CD4-positive, alpha-beta T cell (primary cell): ENCODE results near the gene LCT. TPM values are rescaled to one million over a fixed set of nuclear protein-coding genes. Genes with fewer than 3 reads are reported as not detected.

Experiments used
- ATAC-seq: fragments of 200-7000 bp; cut with Tn5 transposase; one replicate; pipeline ENCODE4 v1.10.0; 2022; ENCODE audit warnings: mild to moderate bottlenecking; ENCODE audit not compliant: poor library complexity
- CTCF ChIA-PET: fragments of 350-600 bp; sonication (Branson Sonifier 250); formaldehyde crosslinking; loops from one replicate; lab custom pipeline; 2021; ENCODE audit warnings: antibody characterized with exemption, inconsistent platforms; lab: Charles Lee
- POLR2A ChIA-PET: fragments of 350-600 bp; sonication (Branson Sonifier 250); formaldehyde crosslinking; loops from one replicate; lab custom pipeline; 2021; ENCODE audit warnings: antibody characterized with exemption, inconsistent platforms; lab: Charles Lee
- DNase-seq, 14 experiments: peaks; one replicate each; pipeline ENCODE4 v3.0.0-alpha.2; 2013 to 2020; ENCODE audit warnings: mixed read lengths in 2 of 14
- H3K27ac ChIP-seq, 2 donors: one replicate each; pipeline versions ENCODE4 v1.5.1 to v1.7.0; 2013; ENCODE audit warnings: low read length in 2 of 2, low read depth in 1 of 2, mild to moderate bottlenecking in 1 of 2
- H3K27me3 ChIP-seq, 2 experiments: 1 replicate in 1 of 2; 2 replicates in 1 of 2; pipeline versions ENCODE4 v1.6.1 to v1.7.0; 2013; ENCODE audit warnings: low read length in 2 of 2, control low read depth in 1 of 2, mild to moderate bottlenecking in 1 of 2, moderate library complexity in 1 of 2; ENCODE audit not compliant: insufficient read depth in 2 of 2, control insufficient read depth in 1 of 2
- H3K36me3 ChIP-seq: one replicate; pipeline ENCODE4 v1.6.1; 2013; ENCODE audit warnings: low read length, control low read depth; ENCODE audit not compliant: insufficient read depth
- H3K4me1 ChIP-seq: one replicate; pipeline ENCODE4 v1.6.1; 2013; ENCODE audit warnings: low read length, control low read depth; ENCODE audit not compliant: insufficient read depth
- H3K4me3 ChIP-seq: one replicate; pipeline ENCODE4 v1.5.1; 2013; ENCODE audit warnings: mild to moderate bottlenecking, low read length, moderate library complexity
- H3K9me3 ChIP-seq, 2 experiments: 1 replicate in 1 of 2; 2 replicates in 1 of 2; pipeline versions ENCODE4 v1.6.1 to v1.7.0; 2013; ENCODE audit warnings: low read length in 2 of 2, mild to moderate bottlenecking in 2 of 2, control low read depth in 1 of 2, moderate library complexity in 1 of 2; ENCODE audit not compliant: control insufficient read depth in 1 of 2, insufficient read depth in 1 of 2
- H3K27ac Mint-ChIP-seq: one replicate; pipeline ENCODE4 v1.8.0; 2020; ENCODE audit warnings: mixed read lengths
- H3K27me3 Mint-ChIP-seq: one replicate; pipeline ENCODE4 v1.8.0; 2021; ENCODE audit warnings: mixed read lengths
- H3K36me3 Mint-ChIP-seq: one replicate; pipeline ENCODE4 v1.8.0; 2021; ENCODE audit warnings: low read depth, mixed read lengths
- H3K4me1 Mint-ChIP-seq: one replicate; pipeline ENCODE4 v1.8.0; 2021; ENCODE audit warnings: low read depth, mixed read lengths
- H3K4me3 Mint-ChIP-seq: one replicate; pipeline ENCODE4 v1.8.0; 2020; ENCODE audit warnings: mild to moderate bottlenecking, mixed read lengths
- H3K9me3 Mint-ChIP-seq: one replicate; pipeline ENCODE4 v1.8.0; 2020; ENCODE audit warnings: mixed read lengths
- intact Hi-C, 2 experiments: fragments of 100-400 bp; cut with DNase I in 1 of 2; cut with micrococcal nuclease in 1 of 2; formaldehyde crosslinking; loops; one replicate each; pipeline versions ENCODE4 v1.15.1 to v1.9.0; 2023 to 2025; cut with DNase I, micrococcal nuclease
- total RNA-seq, 174 experiments: library from RNA in 2 of 174; stranded (reverse) in 2 of 174; gene quantifications; one replicate each; pipeline ENCODE4 v1.2.3 and lab custom pipeline; 2021 to 2026
- TF ChIP-seq, protein P1 (sequence below): fragments of 200-600 bp; IDR thresholded peaks from one replicate; pipeline ENCODE4 v1.8.0; 2022; ENCODE audit warnings: antibody characterized with exemption, mild to moderate bottlenecking

The LCT gene
- total RNA-seq, 2 experiments from 2014 or later, result 0.06 TPM; not detected in 1

DNA sequence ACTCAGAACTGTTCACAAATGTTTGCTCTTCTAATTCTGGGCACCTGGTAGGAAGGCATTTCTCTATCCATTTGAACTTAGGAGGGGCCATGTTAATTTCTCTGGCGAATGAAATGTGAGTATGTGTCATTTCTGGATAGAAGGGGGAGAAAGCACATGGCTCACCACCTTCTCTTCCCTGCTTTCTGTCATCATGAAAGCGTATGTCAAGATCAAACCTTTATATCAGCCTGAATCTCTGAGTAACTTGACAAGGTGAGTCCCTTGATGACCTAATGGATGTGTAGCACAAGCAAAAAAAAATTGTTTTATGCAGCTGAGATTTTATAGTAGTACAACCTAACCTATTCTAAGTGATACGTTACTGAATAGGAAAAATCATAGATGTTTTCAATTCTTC lies 12.1 kb upstream of the LCT start:
- H3K27me3 Mint-ChIP-seq, result no peaks in the 10 kb centered on the region
- H3K4me3 Mint-ChIP-seq, result no peak overlapping the region
- TF ChIP-seq, protein P1, sequence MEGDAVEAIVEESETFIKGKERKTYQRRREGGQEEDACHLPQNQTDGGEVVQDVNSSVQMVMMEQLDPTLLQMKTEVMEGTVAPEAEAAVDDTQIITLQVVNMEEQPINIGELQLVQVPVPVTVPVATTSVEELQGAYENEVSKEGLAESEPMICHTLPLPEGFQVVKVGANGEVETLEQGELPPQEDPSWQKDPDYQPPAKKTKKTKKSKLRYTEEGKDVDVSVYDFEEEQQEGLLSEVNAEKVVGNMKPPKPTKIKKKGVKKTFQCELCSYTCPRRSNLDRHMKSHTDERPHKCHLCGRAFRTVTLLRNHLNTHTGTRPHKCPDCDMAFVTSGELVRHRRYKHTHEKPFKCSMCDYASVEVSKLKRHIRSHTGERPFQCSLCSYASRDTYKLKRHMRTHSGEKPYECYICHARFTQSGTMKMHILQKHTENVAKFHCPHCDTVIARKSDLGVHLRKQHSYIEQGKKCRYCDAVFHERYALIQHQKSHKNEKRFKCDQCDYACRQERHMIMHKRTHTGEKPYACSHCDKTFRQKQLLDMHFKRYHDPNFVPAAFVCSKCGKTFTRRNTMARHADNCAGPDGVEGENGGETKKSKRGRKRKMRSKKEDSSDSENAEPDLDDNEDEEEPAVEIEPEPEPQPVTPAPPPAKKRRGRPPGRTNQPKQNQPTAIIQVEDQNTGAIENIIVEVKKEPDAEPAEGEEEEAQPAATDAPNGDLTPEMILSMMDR, result no peak
- H3K27ac Mint-ChIP-seq, result no peak overlapping the region
- no peaks in the 10 kb centered on the region for H3K27me3 ChIP-seq
- CTCF ChIA-PET, result no interaction called here
- no peaks in the 10 kb centered on the region for H3K4me1 ChIP-seq
- no peaks in the 10 kb centered on the region for H3K9me3 Mint-ChIP-seq
- peaks cover 63% of the 10 kb centered on the region for H3K36me3 ChIP-seq
- H3K36me3 Mint-ChIP-seq, result peaks cover 94% of the 10 kb centered on the region
- no peak overlapping the region for H3K4me3 ChIP-seq
- no peak for DNase-seq
- no peaks in the 10 kb centered on the region for H3K9me3 ChIP-seq
- no peak overlapping the region for H3K27ac ChIP-seq
- H3K4me1 Mint-ChIP-seq, result no peaks in the 10 kb centered on the region
- intact Hi-C loops, result no loop called here
- POLR2A ChIA-PET, result no interaction called here
- ATAC-seq, result no peak

DNA sequence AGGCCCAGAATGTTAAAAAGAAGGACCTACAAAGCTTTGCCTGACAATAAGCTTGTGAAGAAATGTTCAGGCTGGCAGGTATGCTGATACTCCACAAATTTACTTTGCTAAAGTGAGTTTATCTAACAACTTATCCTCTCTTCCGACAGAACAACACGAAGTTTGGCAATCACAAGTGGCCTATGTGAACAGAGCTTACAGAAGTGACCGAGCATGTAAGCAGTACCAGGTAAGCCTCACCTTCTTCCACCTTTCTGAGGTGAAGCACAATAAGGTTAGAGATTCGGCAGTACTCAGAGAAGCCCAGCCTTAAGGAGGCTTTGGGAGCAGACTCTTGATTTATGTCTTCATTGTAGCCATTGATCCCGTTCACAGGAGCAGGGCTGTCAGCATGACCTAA lies 9.0 kb upstream of the LCT start:
- H3K27me3 ChIP-seq, result no peaks in the 10 kb centered on the region
- H3K4me1 ChIP-seq, result no peaks in the 10 kb centered on the region
- peaks cover 59% of the 10 kb centered on the region for H3K36me3 ChIP-seq
- no peak overlapping the region for H3K4me3 ChIP-seq
- no peak overlapping the region for H3K27ac ChIP-seq
- Mint-ChIP-seq H3K27me3 (no peaks in the 10 kb centered on the region), H3K36me3 (peaks cover 94% of the 10 kb centered on the region), H3K4me1 (no peaks in the 10 kb centered on the region), H3K4me3 (no peak overlapping the region), H3K9me3 (no peaks in the 10 kb centered on the region), H3K27ac (no peak overlapping the region)
- TF ChIP-seq, protein P1, result no peak
- ChIA-PET POLR2A (no interaction called here), CTCF (no interaction called here)
- intact Hi-C loops, result no loop called here
- no peaks in the 10 kb centered on the region for H3K9me3 ChIP-seq
- DNase-seq (no peak), ATAC-seq (no peak)

DNA sequence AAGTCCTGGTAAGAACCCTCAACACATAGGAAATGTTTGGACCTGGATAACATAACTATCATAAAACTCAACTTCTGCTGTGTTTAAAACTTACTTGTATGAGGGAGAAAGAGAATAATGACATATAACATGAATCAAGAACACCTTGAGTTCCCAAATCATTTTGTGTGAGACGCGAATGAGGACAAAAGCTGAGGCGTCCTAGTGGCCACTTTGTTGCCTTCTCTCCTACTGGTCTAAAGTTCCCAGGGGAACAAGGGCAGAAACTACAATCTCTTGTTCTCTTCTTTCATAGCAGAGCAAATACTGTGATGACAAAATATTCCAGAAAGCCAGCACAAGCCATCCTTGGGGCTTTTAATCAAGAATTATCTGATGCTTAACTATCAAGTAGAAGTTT lies 8.3 kb upstream of the LCT start:
- ChIA-PET CTCF (no interaction called here), POLR2A (no interaction called here)
- intact Hi-C loops, result no loop called here
- TF ChIP-seq, protein P1, result no peak
- no peak overlapping the region for H3K27ac Mint-ChIP-seq
- H3K4me1 Mint-ChIP-seq, result no peaks in the 10 kb centered on the region
- ATAC-seq, result no peak
- peaks cover 91% of the 10 kb centered on the region for H3K36me3 Mint-ChIP-seq
- H3K9me3 Mint-ChIP-seq, result no peaks in the 10 kb centered on the region
- no peaks in the 10 kb centered on the region for H3K9me3 ChIP-seq
- H3K36me3 ChIP-seq, result peaks cover 59% of the 10 kb centered on the region
- no peak overlapping the region for H3K4me3 Mint-ChIP-seq
- no peaks in the 10 kb centered on the region for H3K4me1 ChIP-seq
- H3K27me3 ChIP-seq, result no peaks in the 10 kb centered on the region
- no peak for DNase-seq
- H3K4me3 ChIP-seq, result no peak overlapping the region
- no peak overlapping the region for H3K27ac ChIP-seq
- H3K27me3 Mint-ChIP-seq, result no peaks in the 10 kb centered on the region
